NB4 (cell line): Measurements from ENCODE around the gene QDPR.
A peak's percentile ranks its signal among the peaks of the same experiment; 100 is the strongest.

Experiments used
- DNase-seq: peaks from one replicate; pipeline ENCODE4 v3.0.0; 2010; ENCODE audit warnings: low read depth
- H3K4me3 ChIP-seq: one replicate; pipeline ENCODE4 v1.5.1; 2011; ENCODE audit warnings: mild to moderate bottlenecking, low read depth, low read length, moderate library complexity
- MYC ChIP-seq: IDR thresholded peaks from 2 replicates; pipeline ENCODE4 v1.6.1; 2011; ENCODE audit warnings: low read depth, low read length
- POLR2A ChIP-seq: IDR thresholded peaks from 2 replicates; pipeline ENCODE4 v1.6.1; 2011; ENCODE audit warnings: mild to moderate bottlenecking; ENCODE audit not compliant: insufficient read length; ENCODE audit errors: extremely low read depth
- TF ChIP-seq, protein P1 (sequence below): IDR thresholded peaks from 2 replicates; pipeline ENCODE4 v1.6.1; 2011; ENCODE audit warnings: low read depth, low read length
- TF ChIP-seq, protein P2 (sequence below): IDR thresholded peaks from one replicate; pipeline ENCODE4 v1.5.1; 2012; ENCODE audit warnings: low read depth, low read length

Gene QDPR

DNA sequence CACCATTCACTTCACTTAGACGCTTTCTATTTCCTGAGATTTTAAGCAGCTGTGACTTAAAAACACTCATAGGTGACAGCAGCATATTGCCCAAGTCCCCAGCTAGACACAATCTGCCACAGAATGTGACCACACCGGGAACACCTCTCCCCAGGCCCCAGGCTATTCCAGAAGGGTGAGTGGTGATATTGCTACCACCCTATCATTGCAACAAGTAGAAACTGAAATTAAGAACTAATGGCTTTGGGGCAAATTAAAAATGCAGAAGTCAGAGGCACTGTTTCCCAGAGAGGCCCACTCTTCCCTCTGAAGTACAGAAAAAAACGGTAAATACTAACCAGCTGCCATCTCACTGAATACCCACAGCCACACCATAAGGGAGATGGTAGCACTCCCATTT is 35.0 kb downstream of the QDPR start:
- no peak overlapping the region for H3K4me3 ChIP-seq
- DNase-seq: peak; percentile 46
- TF ChIP-seq POLR2A (no peak), MYC (no peak)
- TF ChIP-seq, protein P1, sequence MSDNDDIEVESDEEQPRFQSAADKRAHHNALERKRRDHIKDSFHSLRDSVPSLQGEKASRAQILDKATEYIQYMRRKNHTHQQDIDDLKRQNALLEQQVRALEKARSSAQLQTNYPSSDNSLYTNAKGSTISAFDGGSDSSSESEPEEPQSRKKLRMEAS: no peak
- TF ChIP-seq, protein P2, sequence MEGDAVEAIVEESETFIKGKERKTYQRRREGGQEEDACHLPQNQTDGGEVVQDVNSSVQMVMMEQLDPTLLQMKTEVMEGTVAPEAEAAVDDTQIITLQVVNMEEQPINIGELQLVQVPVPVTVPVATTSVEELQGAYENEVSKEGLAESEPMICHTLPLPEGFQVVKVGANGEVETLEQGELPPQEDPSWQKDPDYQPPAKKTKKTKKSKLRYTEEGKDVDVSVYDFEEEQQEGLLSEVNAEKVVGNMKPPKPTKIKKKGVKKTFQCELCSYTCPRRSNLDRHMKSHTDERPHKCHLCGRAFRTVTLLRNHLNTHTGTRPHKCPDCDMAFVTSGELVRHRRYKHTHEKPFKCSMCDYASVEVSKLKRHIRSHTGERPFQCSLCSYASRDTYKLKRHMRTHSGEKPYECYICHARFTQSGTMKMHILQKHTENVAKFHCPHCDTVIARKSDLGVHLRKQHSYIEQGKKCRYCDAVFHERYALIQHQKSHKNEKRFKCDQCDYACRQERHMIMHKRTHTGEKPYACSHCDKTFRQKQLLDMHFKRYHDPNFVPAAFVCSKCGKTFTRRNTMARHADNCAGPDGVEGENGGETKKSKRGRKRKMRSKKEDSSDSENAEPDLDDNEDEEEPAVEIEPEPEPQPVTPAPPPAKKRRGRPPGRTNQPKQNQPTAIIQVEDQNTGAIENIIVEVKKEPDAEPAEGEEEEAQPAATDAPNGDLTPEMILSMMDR: no peak

DNA sequence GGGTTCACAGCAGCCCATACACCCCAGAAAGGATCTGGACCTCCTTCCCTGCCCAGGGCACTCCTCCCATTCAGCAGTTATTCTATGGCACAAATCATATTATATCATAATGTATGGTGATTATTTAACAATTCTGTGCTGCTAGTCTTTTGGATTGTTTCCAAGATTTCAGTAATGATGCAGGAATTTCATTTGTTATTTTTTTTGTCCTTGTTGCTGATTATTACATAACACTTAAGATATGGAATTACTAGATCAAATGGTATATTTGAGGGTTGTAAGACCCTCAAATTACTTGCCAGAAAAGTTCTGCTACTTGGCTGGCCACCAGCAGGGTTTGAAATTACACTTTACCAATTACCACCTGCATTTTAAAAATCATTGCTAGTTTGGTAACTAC is 36.4 kb downstream of the QDPR start:
- TF ChIP-seq, protein P2: no peak
- TF ChIP-seq MYC (no peak), POLR2A (no peak)
- TF ChIP-seq, protein P1: no peak
- no peak for DNase-seq
- no peak overlapping the region for H3K4me3 ChIP-seq

DNA sequence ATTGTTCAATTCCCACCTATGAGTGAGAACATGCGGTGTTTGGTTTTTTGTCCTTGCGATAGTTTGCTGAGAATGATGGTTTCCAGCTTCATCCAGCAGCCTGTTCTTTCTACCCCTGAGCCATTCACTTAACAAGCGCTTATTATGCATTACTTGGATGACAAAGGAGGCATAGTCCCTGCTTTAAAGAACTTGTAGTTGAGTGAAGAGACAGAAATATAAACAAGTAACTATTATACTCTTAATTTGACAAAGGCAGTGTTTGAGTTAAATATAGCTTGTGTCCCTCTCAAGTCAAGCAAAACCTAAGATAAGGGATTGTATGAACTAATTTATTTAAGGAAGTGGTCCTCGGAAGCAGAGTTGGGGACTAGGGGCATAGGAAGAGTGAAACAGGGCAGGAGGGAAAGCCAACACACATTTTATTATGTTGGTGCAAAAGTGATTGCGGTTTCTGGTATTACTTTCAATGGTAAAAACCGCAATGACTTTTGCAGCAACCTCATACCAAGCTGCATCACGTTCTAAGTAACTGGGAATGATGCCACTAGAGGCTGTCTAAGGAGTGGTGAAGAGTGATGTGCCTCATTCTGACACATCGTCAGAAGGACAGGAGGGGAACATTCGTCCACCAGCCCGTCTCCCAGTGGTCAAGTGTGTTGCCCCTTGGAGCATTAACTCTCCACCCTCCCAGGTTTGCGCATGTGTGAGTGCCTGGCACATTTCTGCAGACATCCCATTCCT is 41.8 kb downstream of the QDPR start:
- TF ChIP-seq MYC: no peak
- TF ChIP-seq, protein P2: no peak
- no peak for TF ChIP-seq POLR2A
- TF ChIP-seq, protein P1: no peak
- DNase-seq: no peak
- H3K4me3 ChIP-seq: no peak overlapping the region

DNA sequence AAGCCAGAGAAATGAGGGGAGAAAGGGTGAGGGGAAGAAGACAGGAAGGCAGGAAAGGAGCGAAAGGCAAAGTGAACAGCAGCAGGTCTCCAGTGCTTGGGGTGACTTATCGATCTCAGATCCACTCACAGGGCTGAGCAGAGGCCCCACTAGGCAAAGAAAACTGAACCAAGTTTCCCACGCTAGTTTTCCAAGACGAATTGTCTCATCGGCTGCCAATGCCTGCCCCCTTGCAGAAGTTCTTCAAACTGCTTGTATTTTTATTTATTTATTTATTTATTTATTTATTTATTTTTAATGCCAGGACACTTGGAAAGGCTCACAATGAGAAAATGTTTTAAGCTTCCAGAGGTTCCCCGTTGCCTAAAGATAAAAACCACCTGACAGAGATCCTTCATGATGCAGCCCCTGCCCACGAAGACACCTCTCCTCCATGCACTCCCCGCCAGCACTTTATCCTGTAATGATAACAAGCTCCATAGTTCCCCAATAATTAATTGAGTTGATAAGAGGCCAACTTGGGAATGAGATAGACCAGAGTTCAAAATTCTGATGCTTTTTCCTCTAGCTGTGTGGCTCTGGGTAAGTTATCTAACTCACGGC is 43.2 kb downstream of the QDPR start:
- peak; percentile 60 for DNase-seq

DNA sequence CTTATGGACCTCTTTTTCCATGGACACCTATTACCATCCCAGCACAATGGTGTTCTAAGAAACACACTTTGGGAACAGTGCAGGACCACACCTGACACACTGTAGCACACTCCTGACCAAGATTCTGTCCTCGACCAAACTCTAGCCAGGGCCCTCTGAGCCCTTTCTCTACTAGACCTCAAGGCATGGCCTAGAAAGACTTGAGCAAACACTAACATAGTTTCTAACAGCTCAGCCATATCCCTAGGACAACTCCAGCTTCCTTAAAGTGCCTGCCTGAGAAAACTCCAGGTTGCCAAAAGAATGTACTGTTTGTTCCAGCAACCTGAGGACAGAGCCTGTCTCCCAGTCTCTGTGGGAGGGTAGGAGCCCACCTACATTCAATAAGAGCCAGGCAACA is 48.3 kb downstream of the QDPR start:
- H3K4me3 ChIP-seq: no peak overlapping the region
- TF ChIP-seq MYC (no peak), POLR2A (no peak)
- TF ChIP-seq, protein P1: no peak
- TF ChIP-seq, protein P2: no peak
- no peak for DNase-seq

More for the DNA sequence above, 43.2 kb downstream of the QDPR start:
- H3K4me3 ChIP-seq: no peak overlapping the region
- TF ChIP-seq, protein P2: peak; percentile 13
- TF ChIP-seq MYC: no peak
